ENCODE data around the gene ROBO1. TPM values are rescaled to one million over a fixed set of nuclear protein-coding genes. Genes with fewer than 3 reads are reported as not detected.

ROBO1 gene
- total and polyA plus RNA-seq, 2 donors from 2014 or later, result 2.1 to 22.1 TPM

- H3K4me1 ChIP-seq (ENCODE audit: control insufficient read depth in 2 of 3, insufficient read depth in 2 of 3, low read depth in 1 of 3, low read length in 3 of 3), result no peaks in the 10 kb centered on the region
- no peak overlapping the region for H3K4me3 ChIP-seq (ENCODE audit: low read length in 3 of 3)
- H3K36me3 ChIP-seq (ENCODE audit: control insufficient read depth in 2 of 3, insufficient read depth in 3 of 3, low read length in 3 of 3), result peaks cover 0 to 4% (median 3%) of the 10 kb centered on the region in 3 donors
- DNase-seq (no peak), FAIRE-seq (no peak)
- no peak for TF ChIP-seq CTCF (IDR thresholded peaks at IDR 0.05; ENCODE audit: borderline replicate concordance, extremely low read depth, insufficient read depth)
- H3K9me3 ChIP-seq (ENCODE audit: control insufficient read depth in 2 of 3, insufficient read depth in 1 of 3, low read length in 3 of 3), result no peaks in the 10 kb centered on the region
- H3K9ac ChIP-seq (ENCODE audit: low read length in 3 of 3), result no peak overlapping the region
- no peak overlapping the region for H3K27ac ChIP-seq (ENCODE audit: low read depth in 2 of 2, low read length in 2 of 2)
- intact Hi-C loops (cut with DNase I), result no loop called here
- H3K27me3 ChIP-seq (ENCODE audit: control insufficient read depth, insufficient read depth, low read length), result no peaks in the 10 kb centered on the region
Observed at GRCh38 chr3:78606756-78607155, 1161.0 kb downstream of the ROBO1 start.

GRCh38 chr3:78605178-78605577 is 1162.6 kb downstream of the ROBO1 start:
- FAIRE-seq (no peak), DNase-seq (no peak)
- H3K4me1 ChIP-seq (ENCODE audit: control insufficient read depth in 2 of 3, insufficient read depth in 2 of 3, low read depth in 1 of 3, low read length in 3 of 3), result no peaks in the 10 kb centered on the region
- intact Hi-C loops (cut with DNase I), result no loop called here
- H3K4me3 ChIP-seq (ENCODE audit: low read length in 3 of 3), result no peak overlapping the region
- no peaks in the 10 kb centered on the region for H3K9me3 ChIP-seq (ENCODE audit: control insufficient read depth in 2 of 3, insufficient read depth in 1 of 3, low read length in 3 of 3)
- H3K36me3 ChIP-seq (ENCODE audit: control insufficient read depth in 2 of 3, insufficient read depth in 3 of 3, low read length in 3 of 3), result peaks cover 0 to 4% (median 3%) of the 10 kb centered on the region in 3 donors
- no peak for TF ChIP-seq CTCF (IDR thresholded peaks at IDR 0.05; ENCODE audit: borderline replicate concordance, extremely low read depth, insufficient read depth)
- H3K27me3 ChIP-seq (ENCODE audit: control insufficient read depth, insufficient read depth, low read length), result no peaks in the 10 kb centered on the region
- H3K27ac ChIP-seq (ENCODE audit: low read depth in 2 of 2, low read length in 2 of 2), result no peak overlapping the region
- H3K9ac ChIP-seq (ENCODE audit: low read length in 3 of 3), result no peak overlapping the region

GRCh38 chr3:78604341-78604740 is 1163.5 kb downstream of the ROBO1 start:
- no peak overlapping the region for H3K4me3 ChIP-seq (ENCODE audit: low read length in 3 of 3)
- FAIRE-seq, result no peak
- DNase-seq, result no peak
- no peaks in the 10 kb centered on the region for H3K27me3 ChIP-seq (ENCODE audit: control insufficient read depth, insufficient read depth, low read length)
- H3K27ac ChIP-seq (ENCODE audit: low read depth in 2 of 2, low read length in 2 of 2), result no peak overlapping the region
- H3K4me1 ChIP-seq (ENCODE audit: control insufficient read depth in 2 of 3, insufficient read depth in 2 of 3, low read depth in 1 of 3, low read length in 3 of 3), result no peaks in the 10 kb centered on the region
- H3K9ac ChIP-seq (ENCODE audit: low read length in 3 of 3), result no peak overlapping the region
- intact Hi-C loops (cut with DNase I), result no loop called here
- no peak for TF ChIP-seq CTCF (IDR thresholded peaks at IDR 0.05; ENCODE audit: borderline replicate concordance, extremely low read depth, insufficient read depth)
- no peaks in the 10 kb centered on the region for H3K9me3 ChIP-seq (ENCODE audit: control insufficient read depth in 2 of 3, insufficient read depth in 1 of 3, low read length in 3 of 3)
- peaks cover 0 to 4% (median 3%) of the 10 kb centered on the region in 3 donors for H3K36me3 ChIP-seq (ENCODE audit: control insufficient read depth in 2 of 3, insufficient read depth in 3 of 3, low read length in 3 of 3)

GRCh38 chr3:78601249-78601648 is 1166.5 kb downstream of the ROBO1 start:
- Histone ChIP-seq H3K27me3 (ENCODE audit: control insufficient read depth, insufficient read depth, low read length) (no peaks in the 10 kb centered on the region), H3K9ac (ENCODE audit: low read length in 3 of 3) (no peak overlapping the region), H3K4me1 (ENCODE audit: control insufficient read depth in 2 of 3, insufficient read depth in 2 of 3, low read depth in 1 of 3, low read length in 3 of 3) (no peaks in the 10 kb centered on the region), H3K9me3 (ENCODE audit: control insufficient read depth in 2 of 3, insufficient read depth in 1 of 3, low read length in 3 of 3) (no peaks in the 10 kb centered on the region), H3K4me3 (ENCODE audit: low read length in 3 of 3) (no peak overlapping the region), H3K27ac (ENCODE audit: low read depth in 2 of 2, low read length in 2 of 2) (no peak overlapping the region), H3K36me3 (ENCODE audit: control insufficient read depth in 2 of 3, insufficient read depth in 3 of 3, low read length in 3 of 3) (no peaks in the 10 kb centered on the region)
- DNase-seq, result no peak
- TF ChIP-seq CTCF (IDR thresholded peaks at IDR 0.05; ENCODE audit: borderline replicate concordance, extremely low read depth, insufficient read depth), result no peak
- intact Hi-C loops (cut with DNase I), result no loop called here
- no peak for FAIRE-seq

All from kidney (tissue), 14 donors.